Putamen (tissue), 1 donor: ENCODE data around the gene TBL2.
"Not testable (repeated sequence)": the region's sequence is repeated elsewhere in the genome, so short reads cannot be mapped to it uniquely, and the experiment has no call there.

Experiments
- DNase-seq: peaks from one replicate; pipeline ENCODE4 v3.0.0-alpha.2; 2016; ENCODE audit warnings: low spot score

Gene TBL2

GRCh38 chr7:73530800-73531199 lies 47.6 kb downstream of the TBL2 start:
- DNase-seq = no peak

GRCh38 chr7:73526896-73527821 lies 51.2 kb downstream of the TBL2 start:
- no peak for DNase-seq

GRCh38 chr7:73526158-73526494 lies 52.3 kb downstream of the TBL2 start:
- not testable (repeated sequence) for DNase-seq

GRCh38 chr7:73522105-73522872 lies 56.1 kb downstream of the TBL2 start, which contains the start of gene BAZ1B:
BAZ1B (minus strand) TSS chr7:73522293; CDS start chr7:73521933, 360 bp downstream.
- peak; percentile 99 for DNase-seq

GRCh38 chr7:73521636-73522104 lies 56.7 kb downstream of the TBL2 start:
- peak; percentile 78 for DNase-seq

- peak; percentile 16 for DNase-seq
Measured at GRCh38 chr7:73520673-73521635, 57.4 kb downstream of the TBL2 start.

- DNase-seq = no peak
Measured at GRCh38 chr7:73519867-73520672, 58.3 kb downstream of the TBL2 start.

- no peak for DNase-seq
Measured at GRCh38 chr7:73518470-73518869, 59.9 kb downstream of the TBL2 start.
